ENCODE data around the gene ANKS1B.

Gene ANKS1B

GRCh38 chr12:99093166-99093565, 891.6 kb downstream of the ANKS1B start:
- Histone ChIP-seq H3K27ac (ENCODE audit: extremely low read depth, low read depth, low read length) (no peak overlapping the region), H3K4me1 (ENCODE audit: control insufficient read depth, insufficient read depth, low read length) (no peaks in the 10 kb centered on the region), H3K9me3 (ENCODE audit: control insufficient read depth, insufficient read depth, low read depth, low read length) (no peaks in the 10 kb centered on the region), H3K4me3 (ENCODE audit: low read depth, low read length) (no peak overlapping the region), H3K36me3 (ENCODE audit: control insufficient read depth in 2 of 2, insufficient read depth in 1 of 2, low read length in 2 of 2) (no peaks in the 10 kb centered on the region)
- CTCF ChIA-PET = no interaction called here
- no peak for TF ChIP-seq ZBTB11 (tag by site-specific recombination; conservative IDR thresholded peaks at IDR 0.05; ENCODE audit: low read depth)
- no peak for TF ChIP-seq ZXDB (tag by site-specific recombination; IDR thresholded peaks at IDR 0.05)
- no peak for TF ChIP-seq HOXA7 (CRISPR knock-in tag; IDR thresholded peaks at IDR 0.05; ENCODE audit: borderline replicate concordance)
- no peak for TF ChIP-seq ZFP69B (tag by site-specific recombination; IDR thresholded peaks at IDR 0.05)
- TF ChIP-seq ZSCAN5A (tag by site-specific recombination; IDR thresholded peaks at IDR 0.05) = no peak
- TF ChIP-seq ZNF423 (tag by site-specific recombination; IDR thresholded peaks at IDR 0.05) = no peak
- no peak for TF ChIP-seq ZNF362 (tag by site-specific recombination; IDR thresholded peaks at IDR 0.05)
- no peak for TF ChIP-seq ZBTB10 (tag by site-specific recombination; IDR thresholded peaks at IDR 0.05)
- TF ChIP-seq ZNF776 (tag by site-specific recombination; IDR thresholded peaks at IDR 0.05; ENCODE audit: borderline replicate concordance) = no peak
- no peak for TF ChIP-seq TRIM28 (IDR thresholded peaks at IDR 0.05; ENCODE audit: borderline replicate concordance, low read length)
- no peak for TF ChIP-seq ZNF639 (tag by site-specific recombination; IDR thresholded peaks at IDR 0.05)
- TF ChIP-seq ZNF26 (tag by site-specific recombination; IDR thresholded peaks at IDR 0.05) = no peak
- no peak for TF ChIP-seq EGR2 (tag by site-specific recombination; IDR thresholded peaks at IDR 0.05; ENCODE audit: low read depth)
- TF ChIP-seq ZNF341 (tag by site-specific recombination; IDR thresholded peaks at IDR 0.05; ENCODE audit: low read depth) = no peak
- no peak for TF ChIP-seq ZNF521 (tag by site-specific recombination; IDR thresholded peaks at IDR 0.05)
- TF ChIP-seq ZNF544 (tag by site-specific recombination; IDR thresholded peaks at IDR 0.05) = no peak
- TF ChIP-seq ZNF223 (tag by site-specific recombination; IDR thresholded peaks at IDR 0.05) = no peak
- POLR2A ChIA-PET = no interaction called here

All from HEK293 (cell line).